Measurements from ENCODE around the gene CNTFR. TPM values are rescaled to one million over a fixed set of nuclear protein-coding genes. Genes with fewer than 3 reads are reported as not detected.
A peak's percentile ranks its signal among the peaks of the same experiment; 100 is the strongest.
"Not testable (repeated sequence)": the region's sequence is repeated elsewhere in the genome, so short reads cannot be mapped to it uniquely, and the experiment has no call there.

Gene CNTFR
- total RNA-seq (2014; rRNA removed; shearing (Covaris generic)) (not detected in 2 replicates), polyA plus RNA-seq (2016; fragmentation: Nextera tagmentation; extraction: Ambion mirVana) (not detected in 2 replicates)

- H3K4me1 ChIP-seq (ENCODE audit: insufficient read depth) = no peaks in the 10 kb centered on the region
- in situ Hi-C loops (cut with MboI) = loop anchor here (5.0 to 10.0 kb wide), 2 partner anchors 38 to 185 kb away; no protein-coding TSS in a partner anchor
- no peak within 1 kb of the TSS for H3K27ac ChIP-seq
- no peaks in the 10 kb centered on the region for H3K79me2 ChIP-seq (ENCODE audit: insufficient read depth)
- H3K9me3 ChIP-seq (ENCODE audit: low read depth) = no peaks in the 10 kb centered on the region
- H3F3A ChIP-seq (ENCODE audit: insufficient read depth) = no peaks in the 10 kb centered on the region
- 0 to 3% methylated on average over 36 to 93 of the region's 104 CpGs for WGBS, 2 experiments (ENCODE audit: low coverage in 1 of 2, low lambda C conversion rate in 2 of 2, missing lambda C conversion rate in 2 of 2)
- DNase-seq = peak; percentile 44
- H3K9ac ChIP-seq = no peak within 1 kb of the TSS
- peaks cover 89% of the 10 kb centered on the region for H3K27me3 ChIP-seq (replicated peaks; ENCODE audit: insufficient read depth)
- no peak within 1 kb of the TSS for H2AFZ ChIP-seq
- H3K4me2 ChIP-seq (ENCODE audit: unreplicated experiment) = peak within 1 kb of the TSS; percentile 35
- no peaks in the 10 kb centered on the region for H4K20me1 ChIP-seq (ENCODE audit: insufficient read depth)
- no peaks in the 10 kb centered on the region for H3K9me2 ChIP-seq (ENCODE audit: insufficient read depth)
- H3K36me3 ChIP-seq (ENCODE audit: low read depth) = no peaks in the 10 kb centered on the region
- H3K4me3 ChIP-seq = peak within 1 kb of the TSS; percentile 52
- no peak for TF ChIP-seq EZH2phosphoT487 (IDR thresholded peaks at IDR 0.05; ENCODE audit: insufficient read depth, low read depth)
- TF ChIP-seq EZH2 (IDR thresholded peaks at IDR 0.05; ENCODE audit: insufficient read depth, poor library complexity, severe bottlenecking) = no peak
These were observed at the start of gene CNTFR for GRCh38 chr9:34589636-34590380. Gene CNTFR (minus strand): TSS chr9:34589724. CDS start chr9:34568981, 20,743 bp downstream.

- H3K9me3 ChIP-seq (ENCODE audit: low read depth); H3K9me2 ChIP-seq (ENCODE audit: insufficient read depth); H3K4me2 ChIP-seq (ENCODE audit: unreplicated experiment); H2AFZ ChIP-seq; H4K20me1 ChIP-seq (ENCODE audit: insufficient read depth); H3F3A ChIP-seq (ENCODE audit: insufficient read depth); H3K9ac ChIP-seq; H3K4me1 ChIP-seq (ENCODE audit: insufficient read depth); H3K27ac ChIP-seq; DNase-seq; in situ Hi-C loops (cut with MboI); H3K27me3 ChIP-seq (replicated peaks; ENCODE audit: insufficient read depth); H3K4me3 ChIP-seq; H3K36me3 ChIP-seq (ENCODE audit: low read depth): not testable (repeated sequence)
- WGBS, 2 experiments (ENCODE audit: low coverage in 1 of 2, low lambda C conversion rate in 2 of 2, missing lambda C conversion rate in 2 of 2) = 95 to 98% methylated on average over 8 of the region's 8 CpGs
- H3K79me2 ChIP-seq (ENCODE audit: insufficient read depth) = peaks cover 23% of the 10 kb centered on the region
These were observed 49.8 kb upstream of the CNTFR start for GRCh38 chr9:34639322-34639721.

GRCh38 chr9:34638138-34638445, 48.6 kb upstream of the CNTFR start:
- peak overlapping the region; percentile 85 for H3K9ac ChIP-seq
- in situ Hi-C loops (cut with MboI) = no loop called here

GRCh38 chr9:34637356-34638137, 48.0 kb upstream of the CNTFR start, which contains the start of gene SIGMAR1:
Gene SIGMAR1 (minus strand): TSS chr9:34637787. CDS start chr9:34637697, 90 bp downstream.
- TF ChIP-seq EZH2phosphoT487 (IDR thresholded peaks at IDR 0.05; ENCODE audit: insufficient read depth, low read depth) = no peak
- no peak for TF ChIP-seq EZH2 (IDR thresholded peaks at IDR 0.05; ENCODE audit: insufficient read depth, poor library complexity, severe bottlenecking)
- H2AFZ ChIP-seq = peak within 1 kb of the TSS; percentile 93
- H3K36me3 ChIP-seq (ENCODE audit: low read depth) = no peaks in the 10 kb centered on the region
- peak within 1 kb of the TSS; percentile 88 for H3K4me2 ChIP-seq (ENCODE audit: unreplicated experiment)
- peaks cover 23% of the 10 kb centered on the region for H3K79me2 ChIP-seq (ENCODE audit: insufficient read depth)
- peaks cover 9% of the 10 kb centered on the region for H3K4me1 ChIP-seq (ENCODE audit: insufficient read depth)
- peak within 1 kb of the TSS; percentile 85 for H3K9ac ChIP-seq
- WGBS, 2 experiments (ENCODE audit: low coverage in 1 of 2, low lambda C conversion rate in 2 of 2, missing lambda C conversion rate in 2 of 2) = 1% methylated on average over 57 to 68 of the region's 74 CpGs
- no peaks in the 10 kb centered on the region for H3K9me2 ChIP-seq (ENCODE audit: insufficient read depth)
- H3K27ac ChIP-seq = peak within 1 kb of the TSS; percentile 48
- no peaks in the 10 kb centered on the region for H4K20me1 ChIP-seq (ENCODE audit: insufficient read depth)
- H3K4me3 ChIP-seq = peak within 1 kb of the TSS; percentile 79
- peak; percentile 96 for DNase-seq
- no peaks in the 10 kb centered on the region for H3F3A ChIP-seq (ENCODE audit: insufficient read depth)
- in situ Hi-C loops (cut with MboI) = no loop called here
- no peaks in the 10 kb centered on the region for H3K9me3 ChIP-seq (ENCODE audit: low read depth)
- H3K27me3 ChIP-seq (replicated peaks; ENCODE audit: insufficient read depth) = no peaks in the 10 kb centered on the region

More at GRCh38 chr9:34638138-34638445, 48.6 kb upstream of the CNTFR start:
- no peaks in the 10 kb centered on the region for H3K36me3 ChIP-seq (ENCODE audit: low read depth)
- H3K79me2 ChIP-seq (ENCODE audit: insufficient read depth) = peaks cover 23% of the 10 kb centered on the region
- TF ChIP-seq EZH2phosphoT487 (IDR thresholded peaks at IDR 0.05; ENCODE audit: insufficient read depth, low read depth) = no peak
- TF ChIP-seq EZH2 (IDR thresholded peaks at IDR 0.05; ENCODE audit: insufficient read depth, poor library complexity, severe bottlenecking) = no peak
- peak overlapping the region; percentile 88 for H3K4me2 ChIP-seq (ENCODE audit: unreplicated experiment)
- no peaks in the 10 kb centered on the region for H4K20me1 ChIP-seq (ENCODE audit: insufficient read depth)
- H2AFZ ChIP-seq = peak overlapping the region; percentile 93
- H3K4me3 ChIP-seq = peak overlapping the region; percentile 79
- H3K4me1 ChIP-seq (ENCODE audit: insufficient read depth) = peaks cover 9% of the 10 kb centered on the region
- DNase-seq = no peak
- H3F3A ChIP-seq (ENCODE audit: insufficient read depth) = no peaks in the 10 kb centered on the region
- 13 to 16% methylated on average over 7 of the region's 7 CpGs for WGBS, 2 experiments (ENCODE audit: low coverage in 1 of 2, low lambda C conversion rate in 2 of 2, missing lambda C conversion rate in 2 of 2)
- H3K27me3 ChIP-seq (replicated peaks; ENCODE audit: insufficient read depth) = no peaks in the 10 kb centered on the region
- no peaks in the 10 kb centered on the region for H3K9me2 ChIP-seq (ENCODE audit: insufficient read depth)
- peak overlapping the region; percentile 48; the same call in 1 of the 2 replicates for H3K27ac ChIP-seq
- H3K9me3 ChIP-seq (ENCODE audit: low read depth) = no peaks in the 10 kb centered on the region
